Endothelial cell (in vitro differentiated cells): Measurements from ENCODE around the gene LHX4. TPM values are rescaled to one million over a fixed set of nuclear protein-coding genes. Genes with fewer than 3 reads are reported as not detected.

ENCODE experiments used
- DNase-seq: peaks from one replicate; pipeline ENCODE4 v3.0.0; 2021; ENCODE audit warnings: low spot score
- H3K27ac Mint-ChIP-seq: one replicate; pipeline ENCODE4 v1.8.0; 2021; ENCODE audit warnings: mixed read lengths, inconsistent platforms; ENCODE audit not compliant: unreplicated experiment
- H3K27me3 Mint-ChIP-seq: one replicate; pipeline ENCODE4 v1.8.0; 2021; ENCODE audit warnings: mild to moderate bottlenecking, moderate library complexity, mixed read lengths, inconsistent platforms; ENCODE audit not compliant: unreplicated experiment
- H3K36me3 Mint-ChIP-seq: one replicate; pipeline ENCODE4 v1.8.0; 2021; ENCODE audit warnings: mild to moderate bottlenecking, low read depth, mixed read lengths, inconsistent platforms; ENCODE audit not compliant: unreplicated experiment
- H3K4me1 Mint-ChIP-seq: one replicate; pipeline ENCODE4 v1.8.0; 2021; ENCODE audit warnings: mild to moderate bottlenecking, mixed read lengths, inconsistent platforms; ENCODE audit not compliant: unreplicated experiment
- H3K4me3 Mint-ChIP-seq: one replicate; pipeline ENCODE4 v1.8.0; 2021; ENCODE audit warnings: mild to moderate bottlenecking, mixed read lengths, inconsistent platforms; ENCODE audit not compliant: unreplicated experiment
- H3K9me3 Mint-ChIP-seq: one replicate; pipeline ENCODE4 v1.8.0; 2021; ENCODE audit warnings: mixed read lengths, inconsistent platforms; ENCODE audit not compliant: unreplicated experiment
- total RNA-seq: library from RNA; stranded (reverse); fragmentation: NEBNext Ultra II Directional; extraction: Animal tissue kit (Norgen Biotek cat#: 25700); gene quantifications from one replicate; pipeline ENCODE4 v1.2.1, GENCODE V29; 2021; ENCODE audit not compliant: unreplicated experiment
- TF ChIP-seq, protein P1 (sequence below): fragments of 200-600 bp; sonication (generic); IDR thresholded peaks from one replicate; pipeline ENCODE4 v1.5.0; 2021; ENCODE audit warnings: antibody characterized with exemption; ENCODE audit not compliant: unreplicated experiment

LHX4 gene
- total RNA-seq, 1 donor from 2014 or later: 1.5 TPM

DNA sequence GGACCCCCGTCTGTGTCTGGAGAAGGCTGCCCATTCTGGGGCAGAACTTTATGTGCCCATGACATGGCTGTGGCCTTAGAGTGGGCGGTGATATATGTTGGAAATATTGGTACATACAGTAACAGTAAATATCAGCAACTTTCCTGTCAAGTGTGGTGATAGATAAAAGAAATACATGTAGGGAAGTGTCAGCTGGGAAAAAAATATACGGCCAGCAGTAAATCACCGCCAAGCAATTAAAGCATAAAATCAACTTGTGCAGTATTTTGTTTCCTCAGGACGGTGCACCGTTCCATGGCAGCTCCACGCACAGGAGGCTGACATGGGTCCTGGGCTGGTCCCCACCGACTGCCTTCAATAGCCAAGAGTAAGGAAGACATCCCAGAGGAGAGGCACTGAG is 27.4 kb downstream of the LHX4 start:
- Mint-ChIP-seq H3K27ac (peak overlapping the region; percentile 8), H3K36me3 (peaks cover 8% of the 10 kb centered on the region), H3K4me1 (peaks cover 4% of the 10 kb centered on the region), H3K4me3 (no peak overlapping the region), H3K9me3 (no peaks in the 10 kb centered on the region), H3K27me3 (peaks cover 13% of the 10 kb centered on the region)
- TF ChIP-seq, protein P1, sequence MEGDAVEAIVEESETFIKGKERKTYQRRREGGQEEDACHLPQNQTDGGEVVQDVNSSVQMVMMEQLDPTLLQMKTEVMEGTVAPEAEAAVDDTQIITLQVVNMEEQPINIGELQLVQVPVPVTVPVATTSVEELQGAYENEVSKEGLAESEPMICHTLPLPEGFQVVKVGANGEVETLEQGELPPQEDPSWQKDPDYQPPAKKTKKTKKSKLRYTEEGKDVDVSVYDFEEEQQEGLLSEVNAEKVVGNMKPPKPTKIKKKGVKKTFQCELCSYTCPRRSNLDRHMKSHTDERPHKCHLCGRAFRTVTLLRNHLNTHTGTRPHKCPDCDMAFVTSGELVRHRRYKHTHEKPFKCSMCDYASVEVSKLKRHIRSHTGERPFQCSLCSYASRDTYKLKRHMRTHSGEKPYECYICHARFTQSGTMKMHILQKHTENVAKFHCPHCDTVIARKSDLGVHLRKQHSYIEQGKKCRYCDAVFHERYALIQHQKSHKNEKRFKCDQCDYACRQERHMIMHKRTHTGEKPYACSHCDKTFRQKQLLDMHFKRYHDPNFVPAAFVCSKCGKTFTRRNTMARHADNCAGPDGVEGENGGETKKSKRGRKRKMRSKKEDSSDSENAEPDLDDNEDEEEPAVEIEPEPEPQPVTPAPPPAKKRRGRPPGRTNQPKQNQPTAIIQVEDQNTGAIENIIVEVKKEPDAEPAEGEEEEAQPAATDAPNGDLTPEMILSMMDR: no peak
- no peak for DNase-seq

DNA sequence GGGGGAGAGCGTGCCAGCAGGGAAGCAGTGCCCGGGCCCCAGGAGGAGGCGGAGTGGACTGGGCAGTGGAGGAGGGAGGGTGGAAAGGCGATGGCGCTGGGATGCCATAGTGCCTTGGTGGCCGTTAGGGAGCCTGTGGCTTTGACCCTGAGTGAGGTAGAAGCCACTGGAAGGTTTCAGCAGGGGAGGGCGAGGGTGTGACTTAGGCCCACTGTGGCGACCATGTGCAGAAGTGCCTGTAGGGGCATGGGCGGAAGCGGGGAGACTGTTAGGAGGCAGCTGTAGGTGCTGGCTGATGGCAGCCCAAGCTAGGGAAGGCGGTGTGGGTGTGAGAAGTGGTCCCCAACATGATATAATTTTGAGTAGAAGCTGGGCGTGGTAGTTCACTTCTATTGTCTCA is 28.2 kb downstream of the LHX4 start:
- Mint-ChIP-seq H3K9me3 (no peaks in the 10 kb centered on the region), H3K4me1 (no peaks in the 10 kb centered on the region), H3K27ac (no peak overlapping the region), H3K27me3 (peaks cover 8% of the 10 kb centered on the region), H3K4me3 (no peak overlapping the region), H3K36me3 (peaks cover 8% of the 10 kb centered on the region)
- TF ChIP-seq, protein P1: no peak
- DNase-seq: no peak

DNA sequence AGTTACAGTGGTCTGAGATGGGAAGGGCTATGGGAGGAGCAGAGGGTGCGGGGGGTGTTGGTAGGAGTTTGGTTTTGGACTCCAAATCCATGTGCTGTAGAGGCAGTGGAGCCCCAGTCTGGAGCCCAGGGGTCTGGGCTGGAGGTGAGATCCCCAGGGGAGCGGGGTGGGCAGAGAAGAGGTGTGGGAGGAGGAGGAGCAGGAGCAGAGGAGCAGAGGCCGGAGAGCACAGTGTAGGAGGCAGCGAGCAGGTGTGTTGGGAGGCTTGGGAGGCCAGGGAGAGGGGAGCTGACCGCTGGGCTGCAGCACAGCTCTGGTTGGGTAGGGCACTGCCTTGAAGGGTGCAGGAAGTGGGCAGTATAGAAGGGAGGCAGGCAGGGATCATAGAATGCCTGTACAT is 28.9 kb downstream of the LHX4 start:
- H3K27me3 Mint-ChIP-seq: peaks cover 8% of the 10 kb centered on the region
- H3K4me3 Mint-ChIP-seq: no peak overlapping the region
- TF ChIP-seq, protein P1: no peak
- H3K36me3 Mint-ChIP-seq: peaks cover 8% of the 10 kb centered on the region
- no peak for DNase-seq
- H3K9me3 Mint-ChIP-seq: no peaks in the 10 kb centered on the region
- no peaks in the 10 kb centered on the region for H3K4me1 Mint-ChIP-seq
- no peak overlapping the region for H3K27ac Mint-ChIP-seq

DNA sequence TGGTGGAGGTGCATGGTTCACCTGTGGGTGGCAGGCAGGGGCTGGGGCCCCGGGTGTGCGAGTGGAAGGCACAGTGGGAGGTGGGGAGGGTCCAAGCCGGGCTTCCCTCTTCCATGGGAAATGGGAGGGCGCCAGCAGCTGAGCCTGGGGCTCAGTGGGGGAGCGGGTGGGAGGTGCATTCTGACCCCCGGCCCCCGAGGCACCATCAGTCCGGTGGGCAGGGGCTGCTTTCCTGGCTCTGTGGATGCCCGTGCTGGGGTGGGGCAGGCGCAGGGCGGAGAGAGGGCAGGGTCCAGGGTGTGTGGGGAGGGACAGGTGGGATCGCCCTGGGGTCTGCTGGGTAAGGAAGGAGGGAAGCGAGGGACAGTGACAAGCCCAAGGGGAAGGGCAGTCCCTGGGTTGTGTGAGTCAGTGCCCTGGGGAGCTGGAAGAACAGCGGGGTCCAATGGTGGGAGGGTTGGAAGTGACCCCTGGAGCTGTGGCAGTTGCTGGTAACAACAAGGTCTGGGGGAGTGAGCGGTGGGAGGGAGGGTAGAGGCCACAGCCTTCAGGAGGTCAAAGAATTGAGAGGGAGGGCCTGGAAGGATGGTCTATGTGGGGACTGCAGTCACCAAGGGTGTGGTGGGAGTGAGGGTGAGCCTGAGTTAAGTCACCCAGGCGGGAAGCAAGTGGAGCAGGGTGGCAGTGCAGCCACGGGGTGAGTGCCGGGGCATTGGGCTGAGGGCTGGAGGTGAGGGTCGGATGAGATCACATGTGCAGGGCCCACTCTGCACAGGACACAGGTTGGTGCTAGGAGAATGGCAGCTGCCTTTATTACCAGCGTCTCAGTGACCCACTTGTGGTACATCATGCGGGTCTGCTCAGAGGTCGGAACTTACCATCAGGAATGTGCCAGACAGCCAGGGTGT is 29.6 kb downstream of the LHX4 start:
- no peak overlapping the region for H3K27ac Mint-ChIP-seq
- TF ChIP-seq, protein P1: no peak
- no peaks in the 10 kb centered on the region for H3K4me1 Mint-ChIP-seq
- peaks cover 7% of the 10 kb centered on the region for H3K27me3 Mint-ChIP-seq
- H3K4me3 Mint-ChIP-seq: no peak overlapping the region
- H3K36me3 Mint-ChIP-seq: peaks cover 8% of the 10 kb centered on the region
- DNase-seq: no peak
- H3K9me3 Mint-ChIP-seq: no peaks in the 10 kb centered on the region

DNA sequence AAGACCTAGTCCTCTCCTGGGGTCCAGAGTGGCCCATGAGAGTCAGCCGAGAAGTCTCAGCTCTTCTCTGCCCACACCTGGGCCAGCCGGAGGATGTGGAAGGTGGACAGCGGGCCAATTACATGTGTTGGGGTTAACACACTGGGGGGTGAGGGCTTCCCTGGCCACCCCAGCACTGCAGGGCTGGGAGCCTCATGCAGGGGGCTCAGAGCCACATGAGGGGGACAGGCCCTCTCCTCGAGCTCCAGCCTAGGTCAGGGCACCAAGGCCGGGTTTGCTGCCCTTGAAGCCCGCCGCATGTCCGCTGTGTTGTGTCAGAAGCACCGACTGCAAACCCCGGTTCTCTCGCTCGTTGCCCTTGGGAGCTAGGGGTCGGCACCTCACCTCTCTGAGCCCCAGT is 30.5 kb downstream of the LHX4 start:
- TF ChIP-seq, protein P1: no peak
- no peak for DNase-seq
- peaks cover 6% of the 10 kb centered on the region for H3K27me3 Mint-ChIP-seq
- H3K27ac Mint-ChIP-seq: no peak overlapping the region
- H3K9me3 Mint-ChIP-seq: no peaks in the 10 kb centered on the region
- no peak overlapping the region for H3K4me3 Mint-ChIP-seq
- peaks cover 8% of the 10 kb centered on the region for H3K36me3 Mint-ChIP-seq
- H3K4me1 Mint-ChIP-seq: no peaks in the 10 kb centered on the region
